Erythroblast (primary cell): ENCODE data around the gene CD58.

Source experiments
- DNase-seq, 2 experiments: peaks; one replicate each; lab custom pipeline; 2025; lab: John Stamatoyannopoulos, UW
- GATA1 ChIP-seq: IDR thresholded peaks from 2 replicates; pipeline ENCODE4 v1.6.1; 2011; ENCODE audit warnings: low read depth, mild to moderate bottlenecking, control low read depth, low read length, moderate library complexity
- POLR2A ChIP-seq: IDR thresholded peaks from 2 replicates; pipeline ENCODE4 v1.6.1; 2011; ENCODE audit warnings: mild to moderate bottlenecking, low read length

CD58 gene

GRCh38 chr1:116488071-116488470 is 82.8 kb downstream of the CD58 start:
- no peak for TF ChIP-seq GATA1
- no peak for TF ChIP-seq POLR2A
- no peak for DNase-seq

- TF ChIP-seq POLR2A: no peak
Measured at GRCh38 chr1:116487583-116487982, 83.2 kb downstream of the CD58 start.

GRCh38 chr1:116487031-116487430 is 83.8 kb downstream of the CD58 start:
- no peak for DNase-seq
- TF ChIP-seq GATA1 (no peak), POLR2A (no peak)

More at GRCh38 chr1:116487583-116487982, 83.2 kb downstream of the CD58 start:
- DNase-seq: no peak

GRCh38 chr1:116486424-116486823 is 84.4 kb downstream of the CD58 start:
- TF ChIP-seq GATA1 (no peak), POLR2A (no peak)
- no peak for DNase-seq

- DNase-seq: no peak
- TF ChIP-seq GATA1: no peak
- no peak for TF ChIP-seq POLR2A
Measured at GRCh38 chr1:116485976-116486375, 84.8 kb downstream of the CD58 start.

- TF ChIP-seq POLR2A: no peak
- TF ChIP-seq GATA1: no peak
- peak; percentile 87 to 93 for DNase-seq
Measured at GRCh38 chr1:116485071-116485735, 85.6 kb downstream of the CD58 start.

- no peak for TF ChIP-seq POLR2A
- no peak for TF ChIP-seq GATA1
- DNase-seq: peak; percentile 83
Measured at GRCh38 chr1:116483481-116484309, 87.1 kb downstream of the CD58 start.

GRCh38 chr1:116482490-116482889 is 88.3 kb downstream of the CD58 start:
- TF ChIP-seq GATA1: no peak
- no peak for TF ChIP-seq POLR2A
- DNase-seq: no peak

GRCh38 chr1:116481934-116482333 is 88.9 kb downstream of the CD58 start:
- DNase-seq: no peak
- TF ChIP-seq POLR2A (no peak), GATA1 (no peak)

GRCh38 chr1:116478621-116479020 is 92.2 kb downstream of the CD58 start:
- no peak for DNase-seq
- TF ChIP-seq GATA1: no peak
- no peak for TF ChIP-seq POLR2A

GRCh38 chr1:116477429-116477828 is 93.4 kb downstream of the CD58 start:
- no peak for TF ChIP-seq POLR2A
- no peak for TF ChIP-seq GATA1
- DNase-seq: no peak

GRCh38 chr1:116476321-116476720 is 94.5 kb downstream of the CD58 start:
- peak; percentile 75 to 84 for DNase-seq
- TF ChIP-seq POLR2A: no peak
- no peak for TF ChIP-seq GATA1

GRCh38 chr1:116475850-116476218 is 95.0 kb downstream of the CD58 start:
- DNase-seq: no peak
- TF ChIP-seq GATA1: no peak
- no peak for TF ChIP-seq POLR2A
